Measurements from ENCODE around the gene PAK5.

PAK5 gene

DNA sequence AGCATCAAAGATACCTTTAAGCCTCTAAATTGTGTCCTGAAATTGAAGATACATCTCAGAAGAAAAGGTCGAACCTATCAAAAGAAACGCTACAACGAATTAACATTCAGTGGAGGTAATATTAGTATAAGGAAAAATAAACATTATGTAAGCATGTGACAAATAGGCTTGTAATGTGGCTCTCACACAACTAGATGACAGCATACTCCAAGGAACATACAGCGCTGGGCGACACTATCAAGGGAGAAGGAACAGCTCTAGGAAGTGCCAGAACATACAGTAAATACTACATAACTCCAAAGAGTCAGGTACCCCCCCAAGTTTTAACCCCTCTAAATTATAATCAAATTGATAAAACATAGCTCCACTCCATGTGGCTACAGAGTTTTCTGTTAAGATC, 220.9 kb downstream of the PAK5 start:
- FAIRE-seq = no peak
- DNase-seq (ENCODE audit: low spot score) = peak; percentile 64

DNA sequence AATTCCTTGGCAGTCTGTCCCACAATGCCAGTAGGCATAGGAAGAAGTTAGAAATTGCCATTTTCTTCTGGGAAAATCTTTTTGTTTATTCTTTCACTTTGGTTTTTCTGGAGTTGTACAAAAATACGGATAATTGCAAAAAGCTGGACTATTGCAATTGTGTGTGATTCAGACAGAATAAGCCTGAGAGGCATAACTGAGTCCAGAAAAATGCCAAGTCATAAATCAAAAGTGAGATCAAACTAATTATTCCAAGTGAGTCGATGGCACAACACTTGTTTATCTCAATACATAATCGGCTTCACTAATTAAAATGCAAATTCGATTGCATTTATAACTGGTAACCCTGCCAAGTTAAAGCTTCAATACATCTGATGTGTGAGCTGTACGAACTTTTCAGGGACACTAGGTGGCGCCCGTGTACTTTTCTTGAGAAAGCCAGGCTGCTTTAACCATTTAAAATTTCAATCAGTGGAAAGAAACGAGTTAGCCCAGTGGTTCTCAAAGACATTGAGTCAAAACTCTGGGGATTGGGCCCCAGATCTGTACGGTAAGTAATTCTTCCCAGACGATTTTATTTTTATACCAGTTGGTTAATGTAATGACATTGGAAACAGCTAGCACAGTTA, 221.9 kb downstream of the PAK5 start:
- no peak for FAIRE-seq

DNA sequence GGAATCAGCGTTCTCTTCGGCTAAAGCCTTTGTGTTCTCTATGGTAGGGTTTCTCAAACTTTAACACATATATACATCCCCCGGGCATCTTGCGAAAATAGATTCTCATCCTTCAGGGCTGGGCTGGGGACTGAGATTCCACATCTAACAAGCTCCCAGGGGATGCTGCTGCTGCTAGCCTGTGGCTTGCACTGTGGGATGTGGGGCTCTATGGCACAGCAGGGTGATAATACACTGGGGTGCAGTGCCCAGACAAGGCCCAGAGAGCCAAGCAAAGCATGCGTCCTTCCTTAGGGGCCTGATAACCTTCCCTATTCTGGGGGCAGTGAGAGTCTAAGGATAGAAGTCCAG, 222.4 kb downstream of the PAK5 start:
- no peak for FAIRE-seq

More for the DNA sequence above, 221.9 kb downstream of the PAK5 start:
- peak; percentile 54 for DNase-seq (ENCODE audit: low spot score)

DNA sequence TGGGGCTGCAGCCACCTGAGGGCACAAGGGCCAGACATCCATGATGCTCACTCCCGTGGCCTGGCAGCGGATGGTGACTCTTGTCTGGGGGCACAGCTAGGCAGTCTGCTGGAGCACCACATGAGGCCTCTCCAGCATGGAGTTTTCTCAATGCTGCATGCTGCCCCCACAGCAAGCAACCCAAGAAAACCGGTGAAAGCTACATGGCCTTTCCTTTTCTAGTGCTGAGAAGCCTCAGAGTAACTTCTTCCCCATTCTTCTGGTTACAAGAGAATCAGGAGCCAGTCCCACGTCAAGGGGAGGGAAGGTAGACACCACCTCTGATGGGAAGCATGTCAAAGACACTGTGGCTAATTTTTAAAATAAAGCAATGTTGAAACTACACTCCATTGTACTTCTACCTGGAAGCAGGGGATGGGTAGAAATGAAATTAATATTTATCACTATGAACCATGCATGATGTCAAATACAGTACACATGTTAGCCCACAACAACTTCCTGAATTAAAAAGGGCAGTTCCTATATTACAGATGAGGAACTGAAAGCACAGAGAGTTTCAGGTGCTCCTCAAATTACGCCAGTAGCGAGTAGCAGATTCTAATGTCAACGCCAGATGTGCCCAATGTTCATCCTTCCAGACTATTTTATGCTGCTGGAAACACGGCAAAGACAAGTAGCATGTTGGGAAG, 223.0 kb downstream of the PAK5 start:
- DNase-seq (ENCODE audit: low spot score) (no peak), FAIRE-seq (no peak)

More for the DNA sequence above, 222.4 kb downstream of the PAK5 start:
- DNase-seq (ENCODE audit: low spot score) = no peak

DNA sequence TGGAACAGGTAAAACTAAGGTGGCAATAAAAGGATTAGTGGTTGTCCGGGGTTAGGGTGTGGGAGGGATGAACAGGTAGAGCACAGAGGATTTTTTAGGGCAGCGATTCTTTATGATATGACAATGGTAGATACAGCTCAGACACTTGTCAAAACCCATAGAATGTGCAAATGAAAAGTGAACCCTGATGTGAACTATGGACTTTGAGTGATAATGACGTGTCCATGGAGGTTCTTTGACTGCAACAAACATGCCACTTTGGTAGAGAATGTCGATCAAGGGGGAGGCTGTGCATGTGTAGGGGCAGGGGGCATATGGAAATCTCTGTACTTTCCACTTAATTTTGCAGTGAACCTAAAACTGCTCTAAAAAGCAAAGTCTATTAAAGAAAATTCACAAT, 223.8 kb downstream of the PAK5 start:
- no peak for DNase-seq (ENCODE audit: low spot score)
- no peak for FAIRE-seq

DNA sequence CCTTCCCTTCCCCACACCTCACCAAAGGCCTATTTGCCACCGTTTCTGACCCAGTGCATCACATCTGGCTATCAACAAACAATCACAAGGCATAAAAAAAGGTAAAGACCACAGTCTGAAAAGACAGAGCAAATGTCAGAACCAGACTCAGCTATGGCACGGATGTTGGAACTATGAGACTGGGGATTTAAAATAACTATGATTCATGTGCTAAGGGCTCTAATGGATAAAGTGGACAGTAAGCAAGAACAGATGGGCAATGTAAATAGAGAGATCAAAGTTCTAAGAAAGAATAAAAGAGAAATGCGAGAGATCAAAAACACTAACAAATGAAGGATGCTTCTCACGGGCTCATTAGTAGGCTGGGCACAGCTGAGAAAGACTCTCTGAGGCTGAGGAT, 225.0 kb downstream of the PAK5 start:
- DNase-seq (ENCODE audit: low spot score) (no peak), FAIRE-seq (no peak)

DNA sequence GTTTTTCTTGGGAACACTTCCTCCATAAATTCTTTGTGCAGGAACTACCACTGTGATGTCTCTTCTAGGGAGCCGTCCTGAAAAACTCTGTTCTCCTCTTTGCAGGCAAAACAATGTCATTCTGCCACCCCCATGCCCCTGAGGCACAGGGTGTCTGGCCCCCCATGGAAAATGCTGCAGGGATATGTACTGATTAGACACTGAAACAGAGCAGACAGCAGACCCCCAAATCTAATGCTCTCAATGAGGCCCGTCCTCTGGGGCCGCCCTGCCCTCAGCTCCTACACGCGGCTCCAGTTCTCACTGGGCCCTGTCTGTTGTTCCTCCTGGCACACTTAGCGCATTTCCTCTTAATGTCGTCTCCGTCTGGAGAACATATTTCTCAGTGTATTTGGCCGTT, 227.0 kb downstream of the PAK5 start:
- DNase-seq (ENCODE audit: low spot score) (no peak), FAIRE-seq (no peak)

DNA sequence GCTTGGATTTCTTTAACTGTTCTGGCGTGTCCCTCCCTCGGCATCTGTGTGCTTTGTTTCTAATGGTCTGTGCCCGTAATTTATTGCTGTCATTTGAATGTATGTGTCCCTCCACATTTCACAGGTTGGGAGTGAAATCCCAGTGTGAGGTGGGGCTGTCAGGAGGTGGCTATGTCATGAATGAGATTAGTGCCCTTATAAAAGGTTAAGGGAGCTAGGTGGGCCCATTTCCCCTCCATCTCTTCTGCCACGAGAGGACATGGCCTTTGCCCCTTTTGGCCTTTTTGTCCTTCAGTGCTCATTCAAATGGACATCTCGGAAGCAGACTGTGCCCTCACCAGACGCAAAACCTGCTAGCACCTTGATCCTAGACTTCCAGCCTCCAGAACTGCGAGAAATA, 228.2 kb downstream of the PAK5 start:
- DNase-seq (ENCODE audit: low spot score) = no peak
- FAIRE-seq = no peak

DNA sequence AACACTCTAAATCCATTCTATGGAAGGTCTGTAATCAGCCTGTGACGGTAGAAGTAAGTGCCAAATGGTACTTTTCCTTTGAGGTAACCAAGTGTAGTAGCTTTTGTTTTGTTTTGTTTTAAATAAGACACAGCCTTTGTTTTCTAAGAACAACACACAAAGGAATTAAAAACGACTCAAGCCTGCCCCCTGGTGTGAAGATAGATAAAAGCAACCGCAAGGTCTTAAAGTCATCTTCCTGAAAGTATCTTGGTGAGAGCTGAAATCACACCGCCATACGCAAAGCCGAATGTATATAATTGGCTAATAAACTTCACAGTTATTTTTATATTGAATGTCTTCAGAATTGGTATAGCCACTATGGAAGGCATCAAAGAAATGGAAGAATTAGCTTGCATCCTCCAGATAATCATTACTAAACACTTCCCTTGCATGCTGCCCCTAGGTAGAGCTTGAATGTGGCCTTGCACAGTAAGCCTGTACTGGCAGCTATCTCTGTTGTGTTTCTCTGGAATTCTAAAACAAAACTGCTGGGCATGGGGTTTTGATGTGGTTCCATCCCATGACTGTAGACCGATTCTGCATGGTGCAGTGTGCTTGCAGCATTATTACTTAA, 228.9 kb downstream of the PAK5 start:
- FAIRE-seq (no peak), DNase-seq (ENCODE audit: low spot score) (peak; percentile 40)

DNA sequence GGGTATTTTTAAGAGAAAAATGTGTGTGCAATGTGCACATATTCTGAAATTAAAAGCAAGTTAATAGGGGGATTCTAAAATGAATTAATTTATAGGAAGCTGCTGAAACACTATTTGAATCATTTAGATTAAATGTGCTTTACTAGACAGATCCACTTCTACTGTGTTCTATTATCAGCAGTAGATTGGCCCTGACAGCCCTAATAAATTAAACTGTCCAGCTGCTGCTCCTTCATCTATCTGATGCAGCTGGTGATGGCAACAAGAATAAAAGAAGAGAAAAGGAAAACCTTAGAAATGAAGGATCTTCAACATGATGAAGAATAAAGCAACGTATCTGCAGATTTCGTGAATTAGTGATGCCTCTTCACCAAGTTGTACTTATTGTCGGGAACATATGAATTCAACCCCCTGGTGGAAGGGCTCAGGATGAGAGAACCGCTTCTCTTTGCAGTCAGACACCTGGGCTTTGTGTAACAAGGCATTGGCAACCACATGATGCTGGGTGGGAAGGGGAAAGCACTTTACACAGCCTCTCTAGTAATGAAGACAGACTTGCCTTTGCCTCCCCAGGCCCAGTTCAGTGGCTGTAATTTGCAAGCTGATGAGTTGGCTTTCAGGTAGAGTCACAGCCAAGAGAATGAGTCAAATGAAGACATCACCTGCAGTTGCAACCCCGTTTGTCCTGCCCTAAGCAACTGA, 230.1 kb downstream of the PAK5 start:
- DNase-seq (ENCODE audit: low spot score) = no peak
- no peak for FAIRE-seq

DNA sequence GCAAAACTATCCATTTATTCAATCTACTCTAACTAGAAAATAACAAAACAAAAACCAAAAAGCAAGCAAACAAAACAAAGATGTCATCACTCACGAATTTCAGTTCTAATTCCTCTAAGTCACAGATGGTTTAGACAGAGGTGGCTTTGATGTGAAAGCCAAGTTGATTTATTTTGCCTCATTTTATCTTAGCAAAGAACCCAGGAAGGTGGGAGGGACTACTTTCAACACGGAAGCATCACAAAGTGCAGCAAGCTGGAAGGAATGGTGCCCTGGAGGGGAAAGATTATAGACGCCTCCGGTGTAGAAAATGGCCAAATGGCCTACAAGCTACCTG, 236.1 kb downstream of the PAK5 start:
- FAIRE-seq = no peak

DNA sequence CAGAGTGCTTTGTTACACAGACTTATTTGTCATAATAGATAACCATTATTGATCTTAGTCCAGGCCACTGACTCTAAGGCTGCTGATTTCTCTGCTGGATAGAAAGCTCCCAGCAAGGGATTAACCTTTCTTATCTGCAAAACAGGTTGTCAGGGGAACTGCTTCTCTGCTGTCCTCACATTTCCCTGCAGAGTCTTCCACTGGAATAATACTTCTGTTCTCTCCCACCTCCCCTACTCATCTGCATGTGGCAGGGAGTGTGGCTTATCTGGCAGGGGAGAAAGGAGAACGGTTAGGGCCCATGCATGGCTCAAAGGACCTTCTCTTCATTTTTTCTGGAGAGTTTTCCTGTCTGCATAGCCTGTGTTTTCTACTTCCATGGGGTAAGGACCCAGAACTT, 238.3 kb downstream of the PAK5 start:
- no peak for FAIRE-seq
- DNase-seq (ENCODE audit: low spot score) = no peak

More for the DNA sequence above, 236.1 kb downstream of the PAK5 start:
- DNase-seq (ENCODE audit: low spot score) = no peak

DNA sequence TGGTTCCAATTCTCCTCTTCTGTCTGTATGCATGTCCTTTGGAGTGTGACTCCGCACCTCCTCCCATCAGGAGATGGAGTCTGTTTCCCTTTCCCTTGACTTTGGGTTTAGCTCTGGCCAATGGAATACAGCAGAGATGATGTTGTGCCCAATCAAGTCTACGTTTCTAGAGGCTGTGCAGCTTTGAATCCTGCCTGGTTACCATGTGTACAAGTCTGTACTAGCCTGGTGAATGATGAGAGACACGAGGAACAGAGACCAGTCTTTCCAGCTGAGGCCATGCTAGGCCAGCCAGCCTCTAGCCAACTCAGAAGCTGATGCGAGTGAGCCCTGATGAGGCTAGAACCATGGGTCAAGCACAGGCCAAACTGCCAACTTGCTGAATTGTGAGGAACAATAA, 241.3 kb downstream of the PAK5 start:
- DNase-seq (ENCODE audit: low spot score) (no peak), FAIRE-seq (no peak)

DNA sequence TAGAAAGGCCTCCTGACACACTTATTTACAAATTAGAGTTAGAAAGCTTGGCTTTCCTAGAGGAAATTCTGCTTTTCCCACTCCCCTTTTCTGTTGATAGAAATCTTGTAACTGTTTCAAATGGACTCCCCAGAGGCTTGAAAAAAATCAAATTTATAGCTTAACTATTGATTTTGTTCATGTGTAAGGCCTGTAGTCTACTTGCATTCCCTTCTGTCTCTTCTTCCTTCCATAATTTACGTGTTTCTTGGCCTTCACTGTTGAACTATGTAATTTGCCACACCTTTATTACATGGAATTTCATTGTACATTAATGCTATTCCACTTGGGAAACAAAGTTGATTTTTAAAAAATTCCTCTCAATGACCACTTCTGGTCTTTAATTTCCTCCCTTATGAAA, 243.1 kb downstream of the PAK5 start:
- no peak for DNase-seq (ENCODE audit: low spot score)
- no peak for FAIRE-seq

DNA sequence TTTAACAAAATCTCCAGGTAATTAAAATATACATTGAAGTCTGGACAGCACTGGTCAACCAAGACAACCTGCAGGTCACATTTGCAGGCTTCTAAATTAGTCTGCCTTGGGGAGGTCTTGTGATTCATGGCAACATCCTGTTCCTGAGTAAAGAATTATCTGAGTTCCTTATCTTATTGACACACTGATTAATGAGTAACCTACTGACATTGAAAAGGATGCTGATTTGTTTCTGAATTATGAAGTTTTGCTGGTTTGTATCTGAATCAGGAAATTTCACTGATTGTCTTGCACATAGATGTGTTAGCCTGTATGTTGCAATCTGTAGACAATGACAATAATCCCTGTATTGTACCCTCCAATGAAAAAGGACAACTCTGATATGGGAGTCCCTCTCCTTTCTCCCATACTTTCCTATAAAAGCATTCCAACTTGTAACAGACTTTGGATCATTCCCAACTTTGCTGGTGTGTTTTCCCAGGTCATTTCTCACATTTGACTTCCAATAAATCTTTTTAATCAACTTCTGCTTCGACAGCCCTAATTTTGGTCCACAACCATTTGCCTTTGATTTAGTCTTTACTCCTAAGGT, 244.5 kb downstream of the PAK5 start:
- DNase-seq (ENCODE audit: low spot score) (no peak), FAIRE-seq (no peak)

DNA sequence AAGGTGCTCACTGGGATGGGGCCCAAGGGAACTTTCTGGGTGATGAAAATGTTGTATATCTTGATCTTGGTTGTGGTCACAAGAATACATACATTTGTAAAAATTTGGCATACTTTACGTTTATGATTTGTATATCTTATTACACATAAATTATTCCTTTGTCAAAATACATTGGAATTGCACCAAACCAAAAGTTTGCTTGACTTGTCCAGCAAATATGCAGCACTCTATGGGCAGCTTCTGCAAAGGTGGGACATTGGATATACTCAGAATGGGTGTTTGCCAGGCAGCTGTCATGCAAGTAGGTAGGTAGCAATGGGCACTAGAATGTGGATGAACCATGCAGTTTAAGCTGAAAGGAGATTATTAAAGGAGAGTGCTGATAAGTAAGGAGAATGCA, 246.5 kb downstream of the PAK5 start:
- FAIRE-seq (no peak), DNase-seq (ENCODE audit: low spot score) (no peak)

DNA sequence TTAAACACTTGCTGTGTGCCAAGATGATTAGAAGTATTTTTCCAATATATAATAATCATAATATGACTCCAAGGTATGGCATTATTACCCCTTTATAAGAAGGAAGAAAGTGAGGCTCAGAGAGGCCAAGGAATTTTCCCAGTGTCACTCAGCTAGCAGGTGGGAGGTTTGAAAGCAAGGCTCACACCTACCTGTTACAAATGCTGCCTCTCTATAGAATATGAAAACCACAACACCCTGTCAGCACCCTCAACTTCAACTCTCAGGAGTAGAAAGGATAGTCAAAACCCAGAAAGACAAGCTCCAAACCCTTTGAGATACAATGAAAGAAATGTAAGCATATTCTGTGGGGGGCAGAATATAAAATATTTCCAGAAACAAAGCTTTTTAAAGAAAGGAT, 247.8 kb downstream of the PAK5 start:
- no peak for FAIRE-seq

DNA sequence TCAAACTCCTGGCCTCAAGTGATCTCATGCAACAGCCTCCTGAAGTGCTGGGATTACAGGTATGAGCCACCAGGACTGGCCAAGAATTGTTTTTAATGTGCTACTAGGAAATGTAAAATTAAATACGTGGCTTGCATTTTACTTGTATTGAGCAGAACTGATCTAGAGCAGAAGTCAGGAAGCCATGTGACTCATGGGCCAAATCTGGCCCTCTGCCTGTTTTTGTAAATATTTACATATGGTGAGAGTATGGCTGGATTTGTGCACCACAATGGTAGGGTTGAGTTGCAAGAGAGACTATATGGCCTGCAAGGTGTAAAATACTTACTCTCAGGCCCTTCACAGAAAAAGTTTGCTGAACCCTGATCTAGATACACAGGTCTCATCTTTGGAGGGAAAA, 248.7 kb downstream of the PAK5 start:
- FAIRE-seq = no peak
- no peak for DNase-seq (ENCODE audit: low spot score)

More for the DNA sequence above, 247.8 kb downstream of the PAK5 start:
- DNase-seq (ENCODE audit: low spot score) = no peak

DNA sequence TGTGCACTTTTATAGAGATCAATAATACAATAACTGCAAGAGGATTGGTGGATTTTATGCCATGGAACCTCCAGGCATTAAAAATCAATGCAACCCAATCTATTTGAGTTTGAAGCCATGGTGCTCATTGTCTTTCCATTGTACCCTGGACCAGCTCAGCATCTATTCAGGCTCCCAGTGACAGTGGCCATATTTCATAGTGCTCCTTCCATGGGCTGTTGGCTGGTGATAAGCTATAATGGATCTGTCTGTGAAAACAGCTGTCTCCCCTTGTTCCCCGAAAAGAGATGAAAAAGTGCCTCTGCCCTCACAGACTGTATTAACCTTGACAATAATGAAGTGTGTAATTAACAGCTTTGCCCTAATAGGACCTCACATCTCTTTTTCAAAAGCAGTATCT, 250.2 kb downstream of the PAK5 start:
- FAIRE-seq = no peak

DNA sequence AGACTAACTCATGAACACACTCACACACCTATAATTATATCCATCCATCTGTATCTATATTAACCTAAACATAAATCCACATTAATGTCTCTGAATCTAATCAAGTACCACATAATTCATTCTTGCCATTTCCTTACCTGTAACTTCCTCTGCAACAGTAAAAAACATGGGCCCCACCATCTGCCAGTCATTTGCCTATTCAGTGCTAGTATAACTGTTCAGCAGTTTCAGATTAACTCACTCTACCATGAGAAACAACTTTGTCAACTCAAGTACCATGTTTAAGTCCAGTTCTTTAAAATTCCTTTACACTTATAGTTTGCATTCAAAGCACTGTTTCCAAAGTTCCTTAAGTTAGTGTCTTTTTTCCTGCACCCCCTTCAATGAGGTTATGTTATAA, 255.7 kb downstream of the PAK5 start:
- DNase-seq (ENCODE audit: low spot score) = no peak
- no peak for FAIRE-seq

More for the DNA sequence above, 250.2 kb downstream of the PAK5 start:
- DNase-seq (ENCODE audit: low spot score) = no peak

DNA sequence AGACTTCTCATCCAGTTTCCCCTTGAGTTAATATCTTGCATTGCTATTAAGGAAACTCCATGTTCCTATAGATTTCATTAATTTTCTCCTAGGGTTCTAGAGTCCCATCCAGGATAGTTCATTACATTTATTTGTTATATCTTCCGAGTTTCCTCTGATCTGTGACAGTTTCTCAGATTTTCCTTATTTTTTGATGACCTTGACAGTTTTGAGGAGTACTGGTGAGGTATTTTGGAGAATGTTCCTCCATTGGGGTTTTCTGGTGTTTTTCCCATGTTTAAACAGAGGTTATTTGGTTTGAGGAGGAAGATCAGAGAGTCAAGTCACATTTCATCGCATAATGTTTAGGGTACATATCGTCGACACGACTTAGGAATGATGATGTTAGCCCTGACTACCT, 256.7 kb downstream of the PAK5 start:
- FAIRE-seq (no peak), DNase-seq (ENCODE audit: low spot score) (no peak)

DNA sequence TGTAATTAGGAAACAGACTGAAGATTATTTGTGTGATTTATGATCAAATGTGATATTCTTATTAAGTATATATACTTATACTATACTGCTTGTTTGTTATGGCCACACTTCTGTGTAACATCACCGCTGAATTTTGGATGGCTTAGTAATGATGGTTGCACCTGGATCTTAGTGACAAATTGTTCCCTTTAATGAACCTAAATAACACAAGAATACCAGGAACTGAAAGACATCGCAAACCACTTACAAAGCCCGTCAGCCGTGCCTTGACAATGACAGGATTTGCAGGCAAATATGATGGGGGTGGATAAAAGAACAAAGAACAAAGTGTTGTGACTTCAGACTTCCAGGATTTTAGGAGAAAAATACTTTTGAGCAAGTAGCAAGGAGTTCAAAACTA, 257.4 kb downstream of the PAK5 start:
- FAIRE-seq (no peak), DNase-seq (ENCODE audit: low spot score) (no peak)
